Measurements from ENCODE around the gene ANKRD49. TPM values are rescaled to one million over a fixed set of nuclear protein-coding genes. Genes with fewer than 3 reads are reported as not detected.

The ANKRD49 gene
- total RNA-seq, result 16.6 TPM
- long read RNA-seq, transcript ANKRD49-210 (3 exons, 2,268 nt), result major isoform, 9 of 19 reads
- long read RNA-seq, partial matches to known transcripts, result 0 of 19 reads
- long read RNA-seq, other reads (novel, unspliced or antisense), result 5 of 19 reads

- peak; percentile 100 for ATAC-seq
- TF ChIP-seq CTCF (IDR thresholded peaks at IDR 0.05), result no peak
Measured at GRCh38 chr11:94493281-94494125, at the start of gene ANKRD49, which contains the start of gene MRE11. Gene ANKRD49 (plus strand): TSS chr11:94493984. CDS start chr11:94496694, 2,710 bp downstream. Gene MRE11 (minus strand): TSS chr11:94493844. CDS start chr11:94492801, 1,043 bp downstream.

GRCh38 chr11:94445641-94446040, 48.1 kb upstream of the ANKRD49 start:
- Histone ChIP-seq H3K4me3 (no peak overlapping the region), H3K4me1 (no peaks in the 10 kb centered on the region), H3K36me3 (peaks cover 43% of the 10 kb centered on the region), H3K27me3 (no peaks in the 10 kb centered on the region), H3K9me3 (no peaks in the 10 kb centered on the region), H3K27ac (no peak overlapping the region)
- intact Hi-C loops (cut with DNase I), result no loop called here
- ATAC-seq, result no peak
- no peak for DNase-seq
- TF ChIP-seq CTCF (IDR thresholded peaks at IDR 0.05), result no peak

More at GRCh38 chr11:94493281-94494125, at the start of gene ANKRD49, which contains the start of gene MRE11:
- peaks cover 39% of the 10 kb centered on the region for H3K36me3 ChIP-seq
- intact Hi-C loops (cut with DNase I), result no loop called here
- no peaks in the 10 kb centered on the region for H3K9me3 ChIP-seq
- no peaks in the 10 kb centered on the region for H3K27me3 ChIP-seq
- H3K4me1 ChIP-seq, result peaks cover 18% of the 10 kb centered on the region
- peak; percentile 97 for DNase-seq
- peak within 1 kb of the TSS; percentile 82 for H3K27ac ChIP-seq
- peak within 1 kb of the TSS; percentile 76 for H3K4me3 ChIP-seq

GRCh38 chr11:94447149-94447548, 46.6 kb upstream of the ANKRD49 start:
- H3K27ac ChIP-seq, result no peak overlapping the region
- no peaks in the 10 kb centered on the region for H3K9me3 ChIP-seq
- no peak overlapping the region for H3K4me3 ChIP-seq
- TF ChIP-seq CTCF (IDR thresholded peaks at IDR 0.05), result no peak
- intact Hi-C loops (cut with DNase I), result no loop called here
- ATAC-seq (no peak), DNase-seq (no peak)
- no peaks in the 10 kb centered on the region for H3K27me3 ChIP-seq
- no peaks in the 10 kb centered on the region for H3K4me1 ChIP-seq
- H3K36me3 ChIP-seq, result peaks cover 43% of the 10 kb centered on the region

- no peak overlapping the region for H3K4me3 ChIP-seq
- no peaks in the 10 kb centered on the region for H3K9me3 ChIP-seq
- no peak for TF ChIP-seq CTCF (IDR thresholded peaks at IDR 0.05)
- peaks cover 30% of the 10 kb centered on the region for H3K36me3 ChIP-seq
- no peak overlapping the region for H3K27ac ChIP-seq
- no peak for ATAC-seq
- intact Hi-C loops (cut with DNase I), result no loop called here
- no peaks in the 10 kb centered on the region for H3K4me1 ChIP-seq
- no peaks in the 10 kb centered on the region for H3K27me3 ChIP-seq
- DNase-seq, result no peak
Measured at GRCh38 chr11:94449029-94449428, 44.8 kb upstream of the ANKRD49 start.

GRCh38 chr11:94449437-94449836, 44.3 kb upstream of the ANKRD49 start:
- no peak for TF ChIP-seq CTCF (IDR thresholded peaks at IDR 0.05)
- H3K27me3 ChIP-seq, result no peaks in the 10 kb centered on the region
- ATAC-seq (peak; percentile 42), DNase-seq (no peak)
- intact Hi-C loops (cut with DNase I), result no loop called here
- peaks cover 30% of the 10 kb centered on the region for H3K36me3 ChIP-seq
- no peaks in the 10 kb centered on the region for H3K9me3 ChIP-seq
- no peak overlapping the region for H3K27ac ChIP-seq
- no peak overlapping the region for H3K4me3 ChIP-seq
- H3K4me1 ChIP-seq, result no peaks in the 10 kb centered on the region
